Adrenal gland (tissue), 12 donors: ENCODE results near the gene TGFBR2. TPM values are rescaled to one million over a fixed set of nuclear protein-coding genes. Genes with fewer than 3 reads are reported as not detected.

Source experiments
- DNase-seq, 7 donors: peaks; one replicate each; pipeline ENCODE4 v3.0.0-alpha.2; 2019 to 2020
- H3K27ac ChIP-seq, 5 donors: fragments of 200-600 bp; sonication (generic) in 4 of 5; 1 replicate in 3 of 5; 2 replicates in 2 of 5; pipeline versions ENCODE4 v1.5.1 to v1.8.0; 2016 to 2020; ENCODE audit warnings: mild to moderate bottlenecking in 1 of 5
- H3K27me3 ChIP-seq: fragments of 200-600 bp; 2 replicates; pipeline ENCODE4 v1.8.0; 2021
- H3K36me3 ChIP-seq, 2 donors: fragments of 200-600 bp; replicated peaks in 1 of 2; 1 replicate in 1 of 2; 2 replicates in 1 of 2; pipeline versions ENCODE4 v1.5.1 to v1.8.0; 2018 to 2022
- H3K4me1 ChIP-seq, 2 donors: fragments of 200-600 bp; replicated peaks in 1 of 2; 1 replicate in 1 of 2; 2 replicates in 1 of 2; pipeline versions ENCODE4 v1.5.1 to v1.8.0; 2018 to 2021
- H3K4me3 ChIP-seq, 4 donors: fragments of 200-600 bp; sonication (generic) in 3 of 4; one replicate each; pipeline ENCODE4 v1.5.1; 2016 to 2018
- H3K9me3 ChIP-seq, 3 donors: fragments of 200-600 bp; sonication (generic) in 1 of 3; replicated peaks in 1 of 3; 1 replicate in 2 of 3; 2 replicates in 1 of 3; pipeline versions ENCODE4 v1.5.1 to v1.8.0; 2016 to 2021
- CTCF ChIP-seq, 6 experiments: fragments of 450-650 bp in 4 of 6; fragments of 200-600 bp in 2 of 6; sonication (generic) in 1 of 6; IDR thresholded peaks; 1 replicate in 5 of 6; 2 replicates in 1 of 6; pipeline versions ENCODE4 v1.5.1 to v1.8.0; 2016 to 2021; ENCODE audit warnings: antibody characterized with exemption in 6 of 6, mild to moderate bottlenecking in 2 of 6, moderate library complexity in 1 of 6
- POLR2A ChIP-seq, 2 donors: fragments of 450-650 bp; IDR thresholded peaks; one replicate each; pipeline ENCODE4 v1.6.1; 2017; ENCODE audit warnings: antibody characterized with exemption in 2 of 2, mild to moderate bottlenecking in 2 of 2, moderate library complexity in 1 of 2
- WGBS, 4 donors: extraction: QIAGEN DNeasy Blood & Tissue Kit in 2 of 4; methylation state at CpG; one replicate each; pipeline versions ENCODE4 v1.1.5 to v1.1.7; 2013 to 2017; 5-methylcytosine and 5-hydroxymethylcytosine counted together
- intact Hi-C, 2 donors: fragments of 100-400 bp; cut with DNase I; formaldehyde crosslinking; loops; one replicate each; pipeline versions ENCODE4 v1.14.1 to v1.15.0; 2022 to 2023
- polyA plus RNA-seq, 3 donors: library from polyadenylated mRNA; stranded (reverse); fragments of 200-250 nt in 2 of 3; fragments of 350-450 nt in 1 of 3; fragmentation: Illumina TruSeq in 1 of 3; extraction: RNeasy Lipid Tissue Mini Kit (QIAGEN cat#74804) in 1 of 3; gene quantifications; one replicate each; pipeline ENCODE4 v1.2.3, GENCODE V29; 2013 to 2014
- total RNA-seq, 9 donors: library from RNA; depleted of rRNA in 4 of 9; stranded (reverse); fragments of >200 nt in 4 of 9; fragments of 120-200 nt in 1 of 9; fragmentation: NEBNext Ultra II Directional in 1 of 9; extraction: Animal tissue kit (Norgen Biotek cat#: 25700) in 1 of 9; gene quantifications; one replicate each; pipeline versions ENCODE4 v1.1.0 to v1.2.4, GENCODE V29; 2013 to 2023
- donor health status: healthy with polysubstance abuse.
- donor health status: Bipolar disorder and iron deficiency.
- donor health status: DM: yes; HTN: yes; CAD: no.
- donor health status: DM: no; HTN: no; CAD: no.
- donor health status: DM: no; HTN: no; CAD: no.
- donor health status: DM: yes; HTN: yes; CAD: no.

Gene TGFBR2
- total and polyA plus RNA-seq, 12 donors, result 19.1 to 296 (median 153) TPM

DNA sequence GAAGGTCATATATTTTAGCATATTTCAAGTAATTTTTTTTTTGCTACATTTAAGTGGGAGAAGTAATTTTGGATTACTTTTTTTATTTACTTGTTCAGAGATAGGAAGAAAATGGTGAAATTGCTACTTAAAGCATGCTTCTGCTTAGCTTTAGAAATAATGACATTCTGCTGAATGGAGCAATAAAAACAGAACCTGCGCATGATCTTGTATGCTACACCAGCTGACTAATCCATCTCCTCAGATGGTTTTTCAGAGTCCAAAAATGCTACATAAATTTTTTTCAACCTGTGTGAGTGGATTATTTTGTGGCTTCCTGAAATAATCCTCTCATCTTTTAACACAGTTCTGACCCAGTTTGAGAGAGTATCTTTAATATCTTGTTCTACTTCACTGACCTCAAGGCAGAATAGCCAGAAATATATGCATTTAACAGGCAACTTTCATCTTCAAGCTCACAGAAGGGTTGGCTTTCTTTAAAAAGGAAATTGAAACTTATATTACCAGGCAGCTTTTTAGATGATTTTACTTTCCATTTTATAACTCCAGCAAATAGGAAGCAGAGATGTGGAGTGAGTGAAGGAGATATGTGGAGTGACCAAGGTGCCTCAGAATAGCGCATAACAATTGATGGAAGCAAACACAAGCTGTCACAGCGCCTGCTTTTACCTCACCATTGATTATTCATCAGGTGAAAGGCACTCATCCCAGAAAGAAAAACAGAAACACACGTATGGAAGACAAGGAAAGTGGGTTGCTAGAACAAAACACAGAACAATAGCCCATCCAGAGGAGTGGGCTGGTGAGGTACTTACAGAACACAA lies 136.6 kb downstream of the TGFBR2 start:
- H3K4me3 ChIP-seq, result no peak overlapping the region
- no peaks in the 10 kb centered on the region for H3K9me3 ChIP-seq
- DNase-seq, result no peak
- 89 to 95% (median 92%) methylated on average over 4 of the region's 4 CpGs for WGBS, 4 donors
- H3K36me3 ChIP-seq, result no peaks in the 10 kb centered on the region
- intact Hi-C loops, result no loop called here
- no peak overlapping the region for H3K27ac ChIP-seq
- H3K4me1 ChIP-seq, result no peaks in the 10 kb centered on the region
- H3K27me3 ChIP-seq, result no peaks in the 10 kb centered on the region
- TF ChIP-seq POLR2A (IDR thresholded peaks at IDR 0.05) (no peak), CTCF (IDR thresholded peaks at IDR 0.05) (no peak)
